Measurements from ENCODE around the gene ZNF385C. TPM values are rescaled to one million over a fixed set of nuclear protein-coding genes. Genes with fewer than 3 reads are reported as not detected.

Gene ZNF385C
- total RNA-seq, 1 experiment from 2014 or later, result 1.1 TPM

- RAD21 ChIA-PET (ENCODE audit: low non-redundant PET in 1 of 2, low total read pairs in 2 of 2, uncharacterized antibody in 2 of 2, unreplicated experiment in 2 of 2), result interaction anchor here in 1 of 2 experiments (0.6 kb wide), 1 partner anchor 177 kb away, joined by 3 read pairs; the partner anchor contains the start of gene GHDC
- CTCF ChIA-PET, result interaction anchor here (0.6 to 4.0 kb wide), 6 partner anchors 11 to 1941 kb away, joined by 3 to 16 read pairs (median 4); partner anchors contain the start of gene CNP
Measured at GRCh38 chr17:42016941-42017865, 81.1 kb downstream of the ZNF385C start, which contains the start of gene DNAJC7. Gene DNAJC7, minus strand, starts transcription at chr17:42017439. Its CDS starts 23 bp downstream, at chr17:42017416.

More at GRCh38 chr17:42016941-42017865, 81.1 kb downstream of the ZNF385C start, which contains the start of gene DNAJC7:
- ATAC-seq (peak; percentile 88), DNase-seq (ENCODE audit: low read depth, low spot score) (peak; percentile 81)
- H3K4me2 ChIP-seq (ENCODE audit: low read length), result peak within 1 kb of the TSS; percentile 96
- peak within 1 kb of the TSS; percentile 100 for H3K9ac ChIP-seq (ENCODE audit: low read length)
- H3K27me3 ChIP-seq (ENCODE audit: insufficient read depth, low read length), result no peaks in the 10 kb centered on the region
- peaks cover 69% of the 10 kb centered on the region for H3K79me2 ChIP-seq (ENCODE audit: insufficient read depth, low read length)
- TF ChIP-seq MAX (IDR thresholded peaks at IDR 0.05) (peak; percentile 71; the same call in 1 of the 2 replicates), EZH2 (IDR thresholded peaks at IDR 0.05) (no peak), ELF1 (IDR thresholded peaks at IDR 0.05; ENCODE audit: borderline replicate concordance, low read depth) (peak; percentile 73; the same call in 1 of the 2 replicates), YY1 (IDR thresholded peaks at IDR 0.05; ENCODE audit: extremely low read depth, insufficient replicate concordance, low read depth, low read length) (peak; percentile 99), POLR2AphosphoS5 (IDR thresholded peaks at IDR 0.05; ENCODE audit: low read depth, low read length) (peak; percentile 83), POLR2A (IDR thresholded peaks at IDR 0.05; ENCODE audit: borderline replicate concordance, extremely low read depth, insufficient read depth, insufficient read length) (peak; percentile 39), SP1 (IDR thresholded peaks at IDR 0.05; ENCODE audit: low read depth) (no peak; the same call in 1 of the 2 replicates), EGR1 (IDR thresholded peaks at IDR 0.05; ENCODE audit: low read depth) (peak; percentile 97), SIN3A (IDR thresholded peaks at IDR 0.05; ENCODE audit: low read depth) (peak; percentile 90), ZFX (IDR thresholded peaks at IDR 0.05) (peak; percentile 63; the same call in 1 of the 2 replicates), JUND (IDR thresholded peaks at IDR 0.05) (0 out of 2 replicates have a peak, but pooled peaks have one; percentile 16), ZBTB33 (IDR thresholded peaks at IDR 0.05; ENCODE audit: extremely low read depth, insufficient replicate concordance, low read length) (peak; percentile 62), CBX3 (IDR thresholded peaks at IDR 0.05; ENCODE audit: low read depth) (no peak; the same call in 1 of the 2 replicates), REST (IDR thresholded peaks at IDR 0.05; ENCODE audit: low read depth) (no peak)
- peak within 1 kb of the TSS; percentile 71 for H3K27ac ChIP-seq (ENCODE audit: low read depth, low read length)
- no peaks in the 10 kb centered on the region for H3K9me2 ChIP-seq (ENCODE audit: insufficient read depth)
- no peaks in the 10 kb centered on the region for H3K9me3 ChIP-seq (ENCODE audit: control insufficient read depth in 1 of 2, insufficient read depth in 1 of 2, low read depth in 1 of 2, low read length in 2 of 2)
- intact Hi-C loops (cut with micrococcal nuclease), result loop anchor here (5.0 kb wide), 1 partner anchor 50 kb away; the partner anchor contains the start of gene CNP
- H3K4me1 ChIP-seq (ENCODE audit: control insufficient read depth in 1 of 2, insufficient read depth in 2 of 2, low read length in 2 of 2), result peaks cover 14 to 30% of the 10 kb centered on the region in 2 experiments; a peak in 3 of 4 replicates
- H3K4me3 ChIP-seq (replicated peaks in 1 of 2; ENCODE audit: low read depth in 1 of 2, low read length in 2 of 2), result peak within 1 kb of the TSS; percentile 93 to 99
- BruUV-seq (replicated peaks), result TSS peak; percentile 70
- POLR2A ChIA-PET, result interaction anchor here (0.6 to 2.3 kb wide), 8 partner anchors 9 to 244 kb away, joined by 3 to 17 read pairs (median 3); partner anchors contain the start of gene CNP
- no peaks in the 10 kb centered on the region; a peak in 1 of 4 replicates for H3K36me3 ChIP-seq (ENCODE audit: control insufficient read depth in 1 of 2, insufficient read depth in 2 of 2, low read length in 2 of 2)
- 0 out of 2 replicates have a peak, but pooled peaks cover 3% of the 10 kb centered on the region for H4K20me1 ChIP-seq (ENCODE audit: insufficient read depth)
- H2AFZ ChIP-seq (ENCODE audit: low read depth, low read length, poor library complexity, severe bottlenecking), result peak within 1 kb of the TSS; percentile 39
